OCI-LY1 (cell line): Measurements from ENCODE around the gene LRP5.

Experiments
- H2AFZ ChIP-seq: fragments of 200-600 bp; sonication (generic), shearing (Covaris generic); 2 replicates; pipeline ENCODE4 v1.6.0; 2014; ENCODE audit warnings: antibody characterized with exemption, mild to moderate bottlenecking, low read length
- H3F3A ChIP-seq: fragments of 200-600 bp; sonication (generic), shearing (Covaris generic); 2 replicates; pipeline ENCODE4 v1.6.0; 2014; ENCODE audit warnings: mild to moderate bottlenecking, antibody characterized with exemption, low read length, moderate library complexity; ENCODE audit not compliant: insufficient read depth
- H3K27ac ChIP-seq: fragments of 200-600 bp; sonication (generic); 2 replicates; pipeline ENCODE4 v1.5.1; 2014; ENCODE audit warnings: low read length, mixed run types, mild to moderate bottlenecking, low read depth; ENCODE audit not compliant: poor library complexity, severe bottlenecking
- H3K27me3 ChIP-seq: fragments of 200-600 bp; sonication (generic); 2 replicates; pipeline ENCODE4 v1.6.0; 2014; ENCODE audit warnings: antibody characterized with exemption, mild to moderate bottlenecking, low read length, moderate library complexity; ENCODE audit not compliant: insufficient read depth
- H3K36me3 ChIP-seq: fragments of 200-600 bp; sonication (generic); 2 replicates; pipeline ENCODE4 v1.6.1; 2014; ENCODE audit warnings: mild to moderate bottlenecking, antibody characterized with exemption, low read length, moderate library complexity, mixed read lengths; ENCODE audit not compliant: insufficient read depth
- H3K4me1 ChIP-seq: fragments of 200-600 bp; sonication (generic); 2 replicates; pipeline ENCODE4 v1.5.1; 2014; ENCODE audit warnings: mild to moderate bottlenecking, low read length, moderate library complexity; ENCODE audit not compliant: insufficient read depth, severe bottlenecking
- H3K4me2 ChIP-seq: fragments of 200-600 bp; sonication (generic), shearing (Covaris generic); 2 replicates; pipeline ENCODE4 v1.6.1; 2014; ENCODE audit warnings: low read length
- H3K4me3 ChIP-seq: fragments of 200-600 bp; sonication (generic); 2 replicates; pipeline ENCODE4 v1.5.1; 2014; ENCODE audit warnings: low read length, low read depth, mild to moderate bottlenecking, mixed read lengths; ENCODE audit not compliant: poor library complexity, severe bottlenecking
- H3K79me2 ChIP-seq: fragments of 200-600 bp; shearing (Covaris generic); 2 replicates; pipeline ENCODE4 v1.6.1; 2016; ENCODE audit warnings: mixed run types, low read length, mixed read lengths; ENCODE audit not compliant: insufficient read depth
- H3K9ac ChIP-seq: fragments of 200-600 bp; sonication (generic), shearing (Covaris generic); 2 replicates; pipeline ENCODE4 v1.6.1; 2014; ENCODE audit warnings: mild to moderate bottlenecking, low read length, mixed read lengths
- H3K9me2 ChIP-seq: fragments of 200-600 bp; sonication (generic), shearing (Covaris generic); 2 replicates; pipeline ENCODE4 v1.6.1; 2014; ENCODE audit warnings: low read depth, mild to moderate bottlenecking, low read length, mixed read lengths
- H3K9me3 ChIP-seq: fragments of 200-600 bp; shearing (Covaris generic); 2 replicates; pipeline ENCODE4 v1.6.1; 2014; ENCODE audit warnings: low read length, mixed read lengths
- H4K20me1 ChIP-seq: fragments of 200-600 bp; sonication (generic), shearing (Covaris generic); 2 replicates; pipeline ENCODE4 v1.6.0; 2016; ENCODE audit warnings: mild to moderate bottlenecking, low read length; ENCODE audit not compliant: insufficient read depth
- CTCF ChIP-seq: fragments of 200-600 bp; sonication (generic), shearing (Covaris generic); IDR thresholded peaks from 2 replicates; pipeline ENCODE4 v1.5.1; 2017; ENCODE audit warnings: mild to moderate bottlenecking, antibody characterized with exemption, low read length, moderate library complexity, mixed read lengths
- EZH2 ChIP-seq: fragments of 200-600 bp; sonication (generic), shearing (Covaris generic); IDR thresholded peaks from 2 replicates; pipeline ENCODE4 v1.8.0; 2017; ENCODE audit warnings: borderline replicate concordance, mixed run types, mild to moderate bottlenecking, antibody characterized with exemption, low read length, moderate library complexity, mixed read lengths

LRP5 gene

GRCh38 chr11:68372114-68372513 lies 59.7 kb downstream of the LRP5 start:
- no peaks in the 10 kb centered on the region for H3K9me2 ChIP-seq
- H3K79me2 ChIP-seq = no peaks in the 10 kb centered on the region
- no peaks in the 10 kb centered on the region for H3K9me3 ChIP-seq
- H3F3A ChIP-seq = no peaks in the 10 kb centered on the region
- H4K20me1 ChIP-seq = no peaks in the 10 kb centered on the region
- peaks cover 14% of the 10 kb centered on the region; the same call in 1 of the 2 replicates for H3K27me3 ChIP-seq
- no peaks in the 10 kb centered on the region for H3K36me3 ChIP-seq
- no peak overlapping the region for H2AFZ ChIP-seq
- TF ChIP-seq CTCF = no peak
- H3K4me1 ChIP-seq = peaks cover 16% of the 10 kb centered on the region
- H3K4me3 ChIP-seq = no peak overlapping the region
- no peak overlapping the region for H3K27ac ChIP-seq
- H3K4me2 ChIP-seq = no peak overlapping the region
- H3K9ac ChIP-seq = no peak overlapping the region

- H3K79me2 ChIP-seq = no peaks in the 10 kb centered on the region
- no peak overlapping the region for H3K27ac ChIP-seq
- H3K9me2 ChIP-seq = no peaks in the 10 kb centered on the region
- no peak overlapping the region for H3K4me2 ChIP-seq
- no peak for TF ChIP-seq CTCF
- TF ChIP-seq EZH2 = no peak
- no peaks in the 10 kb centered on the region for H4K20me1 ChIP-seq
- peaks cover 18% of the 10 kb centered on the region; the same call in 1 of the 2 replicates for H3K27me3 ChIP-seq
- no peaks in the 10 kb centered on the region for H3K9me3 ChIP-seq
- H3K9ac ChIP-seq = no peak overlapping the region
- peaks cover 16% of the 10 kb centered on the region for H3K4me1 ChIP-seq
- no peak overlapping the region for H3K4me3 ChIP-seq
- H2AFZ ChIP-seq = no peak overlapping the region
- H3K36me3 ChIP-seq = no peaks in the 10 kb centered on the region
- no peaks in the 10 kb centered on the region for H3F3A ChIP-seq
These were observed 60.2 kb downstream of the LRP5 start for GRCh38 chr11:68372625-68373024.

GRCh38 chr11:68373189-68373814 lies 60.9 kb downstream of the LRP5 start:
- H3K27ac ChIP-seq = no peak overlapping the region

More at GRCh38 chr11:68373189-68373814, 60.9 kb downstream of the LRP5 start:
- H3K79me2 ChIP-seq = no peaks in the 10 kb centered on the region
- peaks cover 21% of the 10 kb centered on the region; the same call in 1 of the 2 replicates for H3K27me3 ChIP-seq
- H3K4me3 ChIP-seq = no peak overlapping the region
- no peaks in the 10 kb centered on the region for H3K9me3 ChIP-seq
- no peak overlapping the region for H2AFZ ChIP-seq
- TF ChIP-seq EZH2 = no peak
- TF ChIP-seq CTCF = no peak
- no peak overlapping the region for H3K9ac ChIP-seq
- no peak overlapping the region for H3K4me2 ChIP-seq
- H3F3A ChIP-seq = no peaks in the 10 kb centered on the region
- H3K9me2 ChIP-seq = no peaks in the 10 kb centered on the region
- no peaks in the 10 kb centered on the region for H4K20me1 ChIP-seq
- no peaks in the 10 kb centered on the region for H3K36me3 ChIP-seq
- peaks cover 16% of the 10 kb centered on the region for H3K4me1 ChIP-seq
